ENCODE results near the gene ZBTB34. TPM values are rescaled to one million over a fixed set of nuclear protein-coding genes. Genes with fewer than 3 reads are reported as not detected.

The ZBTB34 gene
- polyA plus RNA-seq, 4 donors: 1.1 to 15.2 (median 2.2) TPM

- Histone ChIP-seq H3K9me3 (ENCODE audit: control insufficient read depth in 2 of 2, insufficient read depth in 1 of 2, low read depth in 1 of 2, low read length in 1 of 2) (no peaks in the 10 kb centered on the region), H3K27me3 (ENCODE audit: control insufficient read depth in 3 of 3, insufficient read depth in 3 of 3, low read length in 3 of 3) (no peaks in the 10 kb centered on the region), H3K4me1 (ENCODE audit: control insufficient read depth in 3 of 3, insufficient read depth in 2 of 3, low read depth in 1 of 3, low read length in 2 of 3) (peaks cover 0 to 12% (median 0%) of the 10 kb centered on the region in 3 donors), H3K4me3 (ENCODE audit: low read depth in 1 of 3, low read length in 3 of 3) (no peak overlapping the region), H3K36me3 (ENCODE audit: control insufficient read depth in 3 of 3, insufficient read depth in 2 of 3, low read depth in 1 of 3, low read length in 3 of 3) (peaks cover 3 to 45% (median 21%) of the 10 kb centered on the region in 3 donors), H3K27ac (ENCODE audit: low read depth in 1 of 3, low read length in 2 of 3) (no peak overlapping the region)
- no peak for DNase-seq
- FAIRE-seq: no peak
- WGBS, 3 donors: 73 to 98% (median 94%) methylated on average over 2 of the region's 2 CpGs
Observed at GRCh38 chr9:126834672-126835071, 25.8 kb upstream of the ZBTB34 start.

GRCh38 chr9:126836216-126836615, 24.2 kb upstream of the ZBTB34 start:
- Histone ChIP-seq H3K9me3 (ENCODE audit: control insufficient read depth in 2 of 2, insufficient read depth in 1 of 2, low read depth in 1 of 2, low read length in 1 of 2) (no peaks in the 10 kb centered on the region), H3K27ac (ENCODE audit: low read depth in 1 of 3, low read length in 2 of 3) (no peak overlapping the region), H3K4me1 (ENCODE audit: control insufficient read depth in 3 of 3, insufficient read depth in 2 of 3, low read depth in 1 of 3, low read length in 2 of 3) (peaks cover 0 to 9% (median 0%) of the 10 kb centered on the region in 3 donors), H3K36me3 (ENCODE audit: control insufficient read depth in 3 of 3, insufficient read depth in 2 of 3, low read depth in 1 of 3, low read length in 3 of 3) (peaks cover 3 to 37% (median 21%) of the 10 kb centered on the region in 3 donors), H3K27me3 (ENCODE audit: control insufficient read depth in 3 of 3, insufficient read depth in 3 of 3, low read length in 3 of 3) (no peaks in the 10 kb centered on the region), H3K4me3 (ENCODE audit: low read depth in 1 of 3, low read length in 3 of 3) (no peak overlapping the region)
- WGBS, 3 donors: 81 to 93% (median 91%) methylated on average over 2 of the region's 2 CpGs
- no peak for DNase-seq
- FAIRE-seq: no peak

GRCh38 chr9:126838055-126838811, 22.2 kb upstream of the ZBTB34 start:
- no peak for FAIRE-seq
- Histone ChIP-seq H3K4me1 (ENCODE audit: control insufficient read depth in 3 of 3, insufficient read depth in 2 of 3, low read depth in 1 of 3, low read length in 2 of 3) (peaks cover 0 to 5% (median 0%) of the 10 kb centered on the region in 3 donors), H3K27ac (ENCODE audit: low read depth in 1 of 3, low read length in 2 of 3) (no peak overlapping the region), H3K36me3 (ENCODE audit: control insufficient read depth in 3 of 3, insufficient read depth in 2 of 3, low read depth in 1 of 3, low read length in 3 of 3) (peaks cover 0 to 29% (median 12%) of the 10 kb centered on the region in 3 donors), H3K27me3 (ENCODE audit: control insufficient read depth in 3 of 3, insufficient read depth in 3 of 3, low read length in 3 of 3) (no peaks in the 10 kb centered on the region), H3K9me3 (ENCODE audit: control insufficient read depth in 2 of 2, insufficient read depth in 1 of 2, low read depth in 1 of 2, low read length in 1 of 2) (no peaks in the 10 kb centered on the region), H3K4me3 (ENCODE audit: low read depth in 1 of 3, low read length in 3 of 3) (no peak overlapping the region)
- DNase-seq: no peak
- WGBS, 3 donors: 72 to 77% (median 73%) methylated on average over 7 of the region's 7 CpGs

- H3K4me3 ChIP-seq (ENCODE audit: low read depth in 1 of 3, low read length in 3 of 3): no peak overlapping the region
- 76 to 92% (median 87%) methylated on average over 12 of the region's 12 CpGs for WGBS, 3 donors
- no peaks in the 10 kb centered on the region for H3K27me3 ChIP-seq (ENCODE audit: control insufficient read depth in 3 of 3, insufficient read depth in 3 of 3, low read length in 3 of 3)
- H3K9me3 ChIP-seq (ENCODE audit: control insufficient read depth in 2 of 2, insufficient read depth in 1 of 2, low read depth in 1 of 2, low read length in 1 of 2): no peaks in the 10 kb centered on the region
- peaks cover 0 to 24% (median 9%) of the 10 kb centered on the region in 3 donors for H3K36me3 ChIP-seq (ENCODE audit: control insufficient read depth in 3 of 3, insufficient read depth in 2 of 3, low read depth in 1 of 3, low read length in 3 of 3)
- FAIRE-seq (no peak), DNase-seq (no peak)
- peaks cover 0 to 5% (median 0%) of the 10 kb centered on the region in 3 donors for H3K4me1 ChIP-seq (ENCODE audit: control insufficient read depth in 3 of 3, insufficient read depth in 2 of 3, low read depth in 1 of 3, low read length in 2 of 3)
- no peak overlapping the region for H3K27ac ChIP-seq (ENCODE audit: low read depth in 1 of 3, low read length in 2 of 3)
Observed at GRCh38 chr9:126838895-126839294, 21.5 kb upstream of the ZBTB34 start.

GRCh38 chr9:126839301-126839700, 21.1 kb upstream of the ZBTB34 start:
- H3K27ac ChIP-seq (ENCODE audit: low read depth in 1 of 3, low read length in 2 of 3): no peak overlapping the region
- H3K36me3 ChIP-seq (ENCODE audit: control insufficient read depth in 3 of 3, insufficient read depth in 2 of 3, low read depth in 1 of 3, low read length in 3 of 3): peaks cover 0 to 21% (median 8%) of the 10 kb centered on the region in 3 donors
- DNase-seq (no peak), FAIRE-seq (no peak)
- peaks cover 0 to 5% (median 0%) of the 10 kb centered on the region in 3 donors for H3K4me1 ChIP-seq (ENCODE audit: control insufficient read depth in 3 of 3, insufficient read depth in 2 of 3, low read depth in 1 of 3, low read length in 2 of 3)
- WGBS, 3 donors: 86 to 93% (median 89%) methylated on average over 8 of the region's 8 CpGs
- H3K27me3 ChIP-seq (ENCODE audit: control insufficient read depth in 3 of 3, insufficient read depth in 3 of 3, low read length in 3 of 3): no peaks in the 10 kb centered on the region
- H3K4me3 ChIP-seq (ENCODE audit: low read depth in 1 of 3, low read length in 3 of 3): no peak overlapping the region
- H3K9me3 ChIP-seq (ENCODE audit: control insufficient read depth in 2 of 2, insufficient read depth in 1 of 2, low read depth in 1 of 2, low read length in 1 of 2): no peaks in the 10 kb centered on the region

GRCh38 chr9:126842220-126842842, 18.1 kb upstream of the ZBTB34 start:
- Histone ChIP-seq H3K27me3 (ENCODE audit: control insufficient read depth in 3 of 3, insufficient read depth in 3 of 3, low read length in 3 of 3) (no peaks in the 10 kb centered on the region), H3K4me3 (ENCODE audit: low read depth in 1 of 3, low read length in 3 of 3) (no peak overlapping the region), H3K4me1 (ENCODE audit: control insufficient read depth in 3 of 3, insufficient read depth in 2 of 3, low read depth in 1 of 3, low read length in 2 of 3) (peaks cover 0 to 5% (median 0%) of the 10 kb centered on the region in 3 donors), H3K27ac (ENCODE audit: low read depth in 1 of 3, low read length in 2 of 3) (peak overlapping the region in 1 of 3 donors; percentile 52), H3K9me3 (ENCODE audit: control insufficient read depth in 2 of 2, insufficient read depth in 1 of 2, low read depth in 1 of 2, low read length in 1 of 2) (no peaks in the 10 kb centered on the region), H3K36me3 (ENCODE audit: control insufficient read depth in 3 of 3, insufficient read depth in 2 of 3, low read depth in 1 of 3, low read length in 3 of 3) (peaks cover 0 to 15% (median 3%) of the 10 kb centered on the region in 3 donors)
- FAIRE-seq (no peak), DNase-seq (peak in 1 of 2 donors; percentile 37)
- WGBS, 3 donors: 84 to 90% (median 88%) methylated on average over 13 of the region's 13 CpGs

- Histone ChIP-seq H3K27ac (ENCODE audit: low read depth in 1 of 3, low read length in 2 of 3) (peak overlapping the region in 1 of 3 donors; percentile 52), H3K4me1 (ENCODE audit: control insufficient read depth in 3 of 3, insufficient read depth in 2 of 3, low read depth in 1 of 3, low read length in 2 of 3) (peaks cover 0 to 5% (median 0%) of the 10 kb centered on the region in 3 donors), H3K9me3 (ENCODE audit: control insufficient read depth in 2 of 2, insufficient read depth in 1 of 2, low read depth in 1 of 2, low read length in 1 of 2) (no peaks in the 10 kb centered on the region), H3K36me3 (ENCODE audit: control insufficient read depth in 3 of 3, insufficient read depth in 2 of 3, low read depth in 1 of 3, low read length in 3 of 3) (peaks cover 0 to 13% (median 3%) of the 10 kb centered on the region in 3 donors), H3K27me3 (ENCODE audit: control insufficient read depth in 3 of 3, insufficient read depth in 3 of 3, low read length in 3 of 3) (no peaks in the 10 kb centered on the region), H3K4me3 (ENCODE audit: low read depth in 1 of 3, low read length in 3 of 3) (no peak overlapping the region)
- FAIRE-seq: no peak
- 77 to 81% (median 80%) methylated on average over 10 of the region's 10 CpGs for WGBS, 3 donors
- DNase-seq: no peak
Observed at GRCh38 chr9:126842977-126843799, 17.3 kb upstream of the ZBTB34 start.

- peaks cover 0 to 5% (median 0%) of the 10 kb centered on the region in 3 donors for H3K4me1 ChIP-seq (ENCODE audit: control insufficient read depth in 3 of 3, insufficient read depth in 2 of 3, low read depth in 1 of 3, low read length in 2 of 3)
- FAIRE-seq (no peak), DNase-seq (no peak)
- H3K27ac ChIP-seq (ENCODE audit: low read depth in 1 of 3, low read length in 2 of 3): no peak overlapping the region
- WGBS, 3 donors: 48 to 60% (median 54%) methylated on average over 5 of the region's 5 CpGs
- no peaks in the 10 kb centered on the region for H3K27me3 ChIP-seq (ENCODE audit: control insufficient read depth in 3 of 3, insufficient read depth in 3 of 3, low read length in 3 of 3)
- H3K36me3 ChIP-seq (ENCODE audit: control insufficient read depth in 3 of 3, insufficient read depth in 2 of 3, low read depth in 1 of 3, low read length in 3 of 3): peaks cover 0 to 5% (median 0%) of the 10 kb centered on the region in 3 donors
- H3K9me3 ChIP-seq (ENCODE audit: control insufficient read depth in 2 of 2, insufficient read depth in 1 of 2, low read depth in 1 of 2, low read length in 1 of 2): no peaks in the 10 kb centered on the region
- no peak overlapping the region for H3K4me3 ChIP-seq (ENCODE audit: low read depth in 1 of 3, low read length in 3 of 3)
Observed at GRCh38 chr9:126844085-126844484, 16.4 kb upstream of the ZBTB34 start.

Measured in small intestine (tissue), 7 donors.